Measurements from ENCODE around the gene ZNRF1. TPM values are rescaled to one million over a fixed set of nuclear protein-coding genes. Genes with fewer than 3 reads are reported as not detected.

The ZNRF1 gene
- total and polyA plus RNA-seq, 10 of the 15 experiments (the other 5 are each of a cell fraction or from before 2014, with no cell fraction given) = 5.8 to 25.9 (median 14.3) TPM

- TF ChIP-seq ATF7 (IDR thresholded peaks at IDR 0.05; ENCODE audit: low read depth) = no peak
- TF ChIP-seq ZNF687 (IDR thresholded peaks at IDR 0.05) = no peak
- no peak for TF ChIP-seq PKNOX1 (IDR thresholded peaks at IDR 0.05)
- no peak for TF ChIP-seq NFXL1 (IDR thresholded peaks at IDR 0.05; ENCODE audit: borderline replicate concordance)
- no peak for TF ChIP-seq SMC3 (IDR thresholded peaks at IDR 0.05; ENCODE audit: borderline replicate concordance, low read length)
- no peak for TF ChIP-seq IRF4 (IDR thresholded peaks at IDR 0.05; ENCODE audit: low read depth, low read length)
- TF ChIP-seq PAX5 (IDR thresholded peaks at IDR 0.05; ENCODE audit: borderline replicate concordance, low read depth, low read length) = no peak
- no peak for TF ChIP-seq MAX (IDR thresholded peaks at IDR 0.05; ENCODE audit: low read depth, low read length)
- in situ Hi-C loops (cut with MboI) = no loop called here
- ChIA-PET POLR2A (interaction anchor here (0.7 to 0.8 kb wide), 2 partner anchors 8 to 51 kb away, joined by 3 to 4 read pairs; no protein-coding TSS in a partner anchor), RAD21 (ENCODE audit: unreplicated experiment) (no interaction called here), CTCF (no interaction called here), SMC1A (ENCODE audit: uncharacterized antibody, unreplicated experiment) (interaction anchor here (1.4 kb wide), 1 partner anchor 55 kb away, joined by 5 read pairs; no protein-coding TSS in a partner anchor)
- H3K36me3 ChIP-seq (ENCODE audit: control insufficient read depth in 2 of 2, insufficient read depth in 2 of 2, low read length in 1 of 2) = no peaks in the 10 kb centered on the region
- no peak overlapping the region for H2AFZ ChIP-seq (ENCODE audit: control insufficient read depth, low read depth, low read length)
- H3K4me1 ChIP-seq (ENCODE audit: control insufficient read depth, insufficient read depth, low read length) = peaks cover 10% of the 10 kb centered on the region
- FAIRE-seq (no peak), DNase-seq (ENCODE audit: low read depth, low spot score) (no peak), ATAC-seq (no peak)
- intact Hi-C loops (cut with micrococcal nuclease; ENCODE audit: unreplicated experiment) = no loop called here
- H3K9ac ChIP-seq (ENCODE audit: control insufficient read depth, insufficient read depth, low read length) = no peak overlapping the region
- no peak overlapping the region for H3K4me2 ChIP-seq (ENCODE audit: control insufficient read depth, insufficient read depth)
- H3K9me3 ChIP-seq (replicated peaks; ENCODE audit: control insufficient read depth, insufficient read depth, low read length) = no peaks in the 10 kb centered on the region
- H3K27ac ChIP-seq (ENCODE audit: control insufficient read depth, insufficient read depth) = no peak overlapping the region
- no TSS peak for BruUV-seq (replicated peaks)
- no peaks in the 10 kb centered on the region; the same call in none of the 2 replicates for H3K79me2 ChIP-seq (ENCODE audit: control insufficient read depth, insufficient read depth, low read length)
- WGBS (ENCODE audit: insufficient coverage, insufficient replicate concordance, low lambda C conversion rate, missing lambda C conversion rate) = 88% methylated on average over 6 of the region's 6 CpGs
- H4K20me1 ChIP-seq (ENCODE audit: control insufficient read depth, insufficient read depth) = no peaks in the 10 kb centered on the region
- H3K4me3 ChIP-seq = no peak overlapping the region
- no peaks in the 10 kb centered on the region for H3K27me3 ChIP-seq (replicated peaks in 1 of 2; ENCODE audit: control insufficient read depth in 2 of 2, insufficient read depth in 2 of 2, low read length in 1 of 2)
Observed at GRCh38 chr16:75066861-75067447, 68.1 kb downstream of the ZNRF1 start.

All from GM12878 (cell line).